Measurements from ENCODE around the gene DMXL2.

GRCh38 chr15:51398626-51399025 lies 223.9 kb downstream of the DMXL2 start:
- TF ChIP-seq CTCF (IDR thresholded peaks at IDR 0.05; ENCODE audit: low read length) (no peak), EZH2 (IDR thresholded peaks at IDR 0.05; ENCODE audit: borderline replicate concordance, low read length) (no peak)

Data from OCI-LY1 (cell line).